Neural progenitor cell (in vitro differentiated cells): ENCODE results near the gene CLK3.

Source experiments
- CTCF ChIP-seq: fragments of 200-600 bp; sonication (generic); IDR thresholded peaks from 2 replicates; pipeline ENCODE4 v1.5.1; 2017; ENCODE audit warnings: antibody characterized with exemption, mild to moderate bottlenecking
- EZH2 ChIP-seq: fragments of 200-600 bp; sonication (generic); IDR thresholded peaks from 2 replicates; pipeline ENCODE4 v1.6.1; 2017; ENCODE audit warnings: antibody characterized with exemption, mild to moderate bottlenecking, moderate library complexity

- TF ChIP-seq CTCF (no peak), EZH2 (no peak)
Observed at GRCh38 chr15:74641151-74641550, 25.5 kb downstream of the CLK3 start.
